GM23248 (cell line): ENCODE results near the gene MRGPRG. TPM values are rescaled to one million over a fixed set of nuclear protein-coding genes. Genes with fewer than 3 reads are reported as not detected.

Experiments
- DNase-seq: peaks from one replicate; pipeline ENCODE4 v3.0.0-alpha.2; 2015
- H2AFZ ChIP-seq: fragments of 200-600 bp; sonication (generic); 2 replicates; pipeline ENCODE4 v1.6.1; 2016; ENCODE audit warnings: antibody characterized with exemption
- H3F3A ChIP-seq: fragments of 200-600 bp; sonication (generic); 2 replicates; pipeline ENCODE4 v1.6.1; 2016; ENCODE audit warnings: mild to moderate bottlenecking, antibody characterized with exemption, mixed run types; ENCODE audit not compliant: insufficient read depth
- H3K27ac ChIP-seq: fragments of 200-600 bp; sonication (generic); 2 replicates; pipeline ENCODE4 v1.5.1; 2016; ENCODE audit warnings: mild to moderate bottlenecking
- H3K27me3 ChIP-seq: fragments of 200-600 bp; sonication (generic); replicated peaks from 2 replicates; pipeline ENCODE4 v1.6.1; 2016; ENCODE audit warnings: mild to moderate bottlenecking; ENCODE audit not compliant: insufficient read depth
- H3K36me3 ChIP-seq: fragments of 200-600 bp; sonication (generic); 2 replicates; pipeline ENCODE4 v1.6.1; 2016; ENCODE audit warnings: low read depth, mild to moderate bottlenecking
- H3K4me1 ChIP-seq: fragments of 200-600 bp; sonication (generic); 2 replicates; pipeline ENCODE4 v1.6.1; 2016; ENCODE audit warnings: mild to moderate bottlenecking; ENCODE audit not compliant: insufficient read depth
- H3K4me2 ChIP-seq: fragments of 200-600 bp; sonication (generic); one replicate; pipeline ENCODE4 v1.6.1; 2016; ENCODE audit warnings: mild to moderate bottlenecking; ENCODE audit not compliant: unreplicated experiment
- H3K4me3 ChIP-seq: fragments of 200-600 bp; sonication (generic); 2 replicates; pipeline ENCODE4 v1.5.1; 2016; ENCODE audit warnings: mild to moderate bottlenecking
- H3K79me2 ChIP-seq: fragments of 200-600 bp; sonication (generic); 2 replicates; pipeline ENCODE4 v1.6.1; 2016; ENCODE audit warnings: mild to moderate bottlenecking; ENCODE audit not compliant: insufficient read depth
- H3K9ac ChIP-seq: fragments of 200-600 bp; sonication (generic); 2 replicates; pipeline ENCODE4 v1.6.1; 2016; ENCODE audit warnings: mild to moderate bottlenecking
- H3K9me2 ChIP-seq: fragments of 200-600 bp; sonication (generic); 2 replicates; pipeline ENCODE4 v1.6.1; 2016; ENCODE audit warnings: mixed run types, mild to moderate bottlenecking, moderate library complexity; ENCODE audit not compliant: insufficient read depth
- H3K9me3 ChIP-seq: fragments of 200-600 bp; sonication (generic); one replicate; pipeline ENCODE4 v1.6.1; 2017; ENCODE audit warnings: low read depth
- H4K20me1 ChIP-seq: fragments of 200-600 bp; sonication (generic); 2 replicates; pipeline ENCODE4 v1.6.0; 2016; ENCODE audit not compliant: insufficient read depth
- EZH2 ChIP-seq: fragments of 200-600 bp; sonication (generic); IDR thresholded peaks from 2 replicates; pipeline ENCODE4 v1.6.1; 2018; ENCODE audit warnings: antibody characterized with exemption, mild to moderate bottlenecking; ENCODE audit not compliant: insufficient read depth, poor library complexity, severe bottlenecking
- EZH2phosphoT487 ChIP-seq: fragments of 200-600 bp; sonication (generic); IDR thresholded peaks from 2 replicates; pipeline ENCODE4 v1.6.1; 2018; ENCODE audit warnings: antibody characterized with exemption, moderate library complexity, mild to moderate bottlenecking, low read depth; ENCODE audit not compliant: insufficient read depth
- WGBS, 2 experiments: methylation state at CpG; one replicate each; pipeline ENCODE4 v1.1.6; 2015 to 2017; ENCODE audit warnings: low lambda C conversion rate in 2 of 2, low coverage in 1 of 2; ENCODE audit errors: missing lambda C conversion rate in 2 of 2; 5-methylcytosine and 5-hydroxymethylcytosine counted together
- in situ Hi-C: fragments of 300-500 bp; cut with MboI; formaldehyde crosslinking; loops from 2 replicates; pipeline ENCODE4 v1.15.0; 2020
- polyA plus RNA-seq: library from polyadenylated mRNA; unstranded; fragments of >200 nt; fragmentation: Nextera tagmentation; extraction: Ambion mirVana; gene quantifications from 2 replicates; pipeline ENCODE4 v1.2.1, GENCODE V29; 2016
- total RNA-seq: library from RNA; depleted of rRNA; stranded (reverse); fragments of >200 nt; shearing (Covaris generic); gene quantifications from 2 replicates; pipeline ENCODE4 v1.2.3, GENCODE V29; 2014

The MRGPRG gene
- total and polyA plus RNA-seq, 2 experiments from 2014 or later = not detected

- no peak overlapping the region for H3K9ac ChIP-seq
- H3K9me3 ChIP-seq = no peaks in the 10 kb centered on the region
- H3K36me3 ChIP-seq = no peaks in the 10 kb centered on the region
- 74 to 75% methylated on average over 20 of the region's 21 CpGs for WGBS, 2 experiments
- no peaks in the 10 kb centered on the region for H3K9me2 ChIP-seq
- H3F3A ChIP-seq = no peaks in the 10 kb centered on the region
- H2AFZ ChIP-seq = no peak overlapping the region
- H3K4me1 ChIP-seq = no peaks in the 10 kb centered on the region
- H3K79me2 ChIP-seq = no peaks in the 10 kb centered on the region
- no peak overlapping the region for H3K4me3 ChIP-seq
- H3K4me2 ChIP-seq = no peak overlapping the region
- no peak overlapping the region for H3K27ac ChIP-seq
- no peaks in the 10 kb centered on the region for H4K20me1 ChIP-seq
- TF ChIP-seq EZH2phosphoT487 = no peak
- no peak for TF ChIP-seq EZH2
- in situ Hi-C loops = no loop called here
- peak; percentile 38 for DNase-seq
- H3K27me3 ChIP-seq = peaks cover 9% of the 10 kb centered on the region
These were observed 7.5 kb upstream of the MRGPRG start for GRCh38 chr11:3225826-3226750.

- WGBS, 2 experiments = 76% methylated on average over 13 to 16 of the region's 17 CpGs
- Histone ChIP-seq H3K36me3 (no peaks in the 10 kb centered on the region), H2AFZ (no peak overlapping the region), H4K20me1 (no peaks in the 10 kb centered on the region), H3K27me3 (peaks cover 9% of the 10 kb centered on the region), H3K27ac (no peak overlapping the region), H3K9ac (no peak overlapping the region), H3K4me1 (no peaks in the 10 kb centered on the region), H3K9me3 (no peaks in the 10 kb centered on the region), H3F3A (no peaks in the 10 kb centered on the region), H3K4me3 (no peak overlapping the region), H3K4me2 (no peak overlapping the region), H3K9me2 (no peaks in the 10 kb centered on the region), H3K79me2 (no peaks in the 10 kb centered on the region)
- DNase-seq = no peak
- in situ Hi-C loops = no loop called here
- no peak for TF ChIP-seq EZH2
- TF ChIP-seq EZH2phosphoT487 = no peak
These were observed 6.6 kb upstream of the MRGPRG start for GRCh38 chr11:3225159-3225758.

- H4K20me1 ChIP-seq = no peaks in the 10 kb centered on the region
- H3K4me1 ChIP-seq = no peaks in the 10 kb centered on the region
- H2AFZ ChIP-seq = no peak overlapping the region
- H3K9me2 ChIP-seq = no peaks in the 10 kb centered on the region
- TF ChIP-seq EZH2phosphoT487 (no peak), EZH2 (no peak)
- H3K36me3 ChIP-seq = no peaks in the 10 kb centered on the region
- no peaks in the 10 kb centered on the region for H3K9me3 ChIP-seq
- peaks cover 9% of the 10 kb centered on the region for H3K27me3 ChIP-seq
- H3K27ac ChIP-seq = no peak overlapping the region
- no peak for DNase-seq
- H3K9ac ChIP-seq = no peak overlapping the region
- WGBS, 2 experiments = 80 to 81% methylated on average over 21 of the region's 21 CpGs
- no peak overlapping the region for H3K4me2 ChIP-seq
- in situ Hi-C loops = no loop called here
- no peak overlapping the region for H3K4me3 ChIP-seq
- no peaks in the 10 kb centered on the region for H3F3A ChIP-seq
- H3K79me2 ChIP-seq = no peaks in the 10 kb centered on the region
These were observed 5.9 kb upstream of the MRGPRG start for GRCh38 chr11:3224401-3225057.

GRCh38 chr11:3223932-3224381, 5.3 kb upstream of the MRGPRG start:
- Histone ChIP-seq H3K79me2 (no peaks in the 10 kb centered on the region), H3K9ac (no peak overlapping the region), H3K4me2 (no peak overlapping the region), H3K9me2 (no peaks in the 10 kb centered on the region), H3K4me3 (no peak overlapping the region), H3K27ac (no peak overlapping the region), H2AFZ (no peak overlapping the region), H3K36me3 (no peaks in the 10 kb centered on the region), H3K9me3 (no peaks in the 10 kb centered on the region), H3K4me1 (no peaks in the 10 kb centered on the region), H3F3A (no peaks in the 10 kb centered on the region), H4K20me1 (no peaks in the 10 kb centered on the region), H3K27me3 (peaks cover 9% of the 10 kb centered on the region)
- TF ChIP-seq EZH2 (no peak), EZH2phosphoT487 (no peak)
- DNase-seq = no peak
- 32 to 62% methylated on average over 4 of the region's 4 CpGs for WGBS, 2 experiments
- in situ Hi-C loops = no loop called here
